GM20431 (cell line): ENCODE data around the gene CREB5.
"Not testable (repeated sequence)": the region's sequence is repeated elsewhere in the genome, so short reads cannot be mapped to it uniquely, and the experiment has no call there.

Source experiments
- in situ Hi-C: fragments of 300-500 bp; cut with MseI, MboI; formaldehyde crosslinking; loops from one replicate; pipeline ENCODE4 v1.15.0; 2020; ENCODE audit warnings: low sequenced_read_pairs; ENCODE audit not compliant: unreplicated experiment

Gene CREB5

DNA sequence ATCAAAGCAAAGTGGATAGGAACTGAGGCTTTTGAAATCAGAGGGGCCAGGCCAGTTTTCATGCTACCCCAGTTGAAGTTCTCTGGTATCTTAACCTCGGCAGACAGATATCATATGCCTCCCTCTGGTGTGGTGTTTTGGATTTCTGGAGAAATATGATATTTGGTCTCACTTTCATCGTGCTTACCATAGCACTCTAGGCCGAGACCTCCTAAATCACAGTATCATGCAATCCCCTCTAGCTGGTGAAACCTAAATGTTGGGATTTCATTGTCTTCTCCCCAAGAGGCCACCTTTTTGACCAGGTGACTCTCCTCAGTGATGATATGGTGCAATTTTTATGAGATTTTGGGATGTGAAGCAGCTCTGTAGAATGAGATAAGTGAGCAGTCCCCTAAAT lies 183.5 kb downstream of the CREB5 start:
- in situ Hi-C loops = no loop called here

DNA sequence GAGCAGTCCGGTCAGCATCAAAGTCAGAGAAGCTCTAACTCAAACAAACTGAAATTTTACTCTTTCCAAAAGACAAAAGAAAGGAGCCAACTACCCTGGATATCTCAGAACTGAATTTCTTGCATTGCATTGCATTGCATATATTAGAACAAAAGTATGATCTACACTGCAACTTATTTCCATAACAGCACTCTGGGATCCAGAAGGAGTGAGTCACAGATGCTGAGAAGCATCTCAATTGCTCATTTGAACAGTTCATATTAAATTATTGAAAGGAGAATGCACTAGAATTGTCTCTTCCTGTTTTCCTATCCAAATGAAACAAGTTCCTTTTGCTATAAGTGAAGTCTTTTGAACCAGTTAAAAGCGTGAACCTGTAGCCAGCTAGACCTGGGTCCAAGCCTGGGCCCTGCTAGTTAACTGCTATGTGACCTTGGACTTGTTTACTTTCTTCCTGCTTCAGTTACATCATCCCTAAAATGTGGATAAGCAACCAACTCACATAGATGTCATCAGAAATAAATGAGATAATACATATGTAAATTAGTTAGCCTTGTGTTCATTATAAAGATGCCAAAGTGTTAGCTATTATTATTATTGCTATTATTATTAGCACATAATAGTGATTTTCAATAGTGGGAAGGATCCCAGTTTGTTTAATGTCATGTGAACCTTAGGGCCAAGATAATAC lies 184.1 kb downstream of the CREB5 start:
- in situ Hi-C loops = no loop called here

DNA sequence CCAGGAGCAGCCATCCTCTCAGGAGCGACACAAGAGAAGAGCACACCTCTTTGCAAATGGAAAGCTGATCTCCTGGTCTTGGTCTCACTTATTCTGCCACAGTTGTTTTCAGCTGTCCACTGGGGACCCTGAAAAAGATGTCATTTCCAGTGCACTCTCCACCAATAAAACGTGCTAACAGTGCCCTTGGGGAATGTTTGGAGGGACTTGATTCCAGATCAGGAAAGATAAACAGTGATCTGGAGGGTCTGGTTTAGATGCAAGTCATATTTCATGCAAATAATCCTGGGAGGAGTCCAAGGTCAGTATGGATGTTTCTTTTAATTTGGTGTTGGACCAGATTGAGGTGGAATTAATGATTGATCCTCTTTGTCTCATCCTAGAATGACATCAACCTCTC lies 185.0 kb downstream of the CREB5 start:
- in situ Hi-C loops = no loop called here

DNA sequence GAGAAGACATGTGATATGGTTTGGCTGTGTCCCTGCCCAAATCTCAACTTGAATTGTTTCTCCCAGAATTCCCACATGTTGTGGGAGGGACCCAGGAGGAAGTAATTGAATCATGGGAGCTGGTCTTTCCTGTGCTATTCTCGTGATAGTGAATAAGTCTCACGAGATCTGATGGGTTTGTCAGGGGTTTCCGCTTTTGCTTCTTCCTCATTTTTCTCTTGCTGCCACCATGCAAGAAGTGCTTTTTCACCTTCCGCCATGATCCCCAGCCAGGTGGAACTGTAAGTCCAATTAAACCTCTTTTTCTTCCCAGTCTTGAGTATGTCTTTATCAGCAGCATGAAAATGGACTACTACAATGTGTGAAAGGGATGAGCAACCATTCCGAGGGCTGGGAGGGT lies 185.7 kb downstream of the CREB5 start:
- in situ Hi-C loops = not testable (repeated sequence)

DNA sequence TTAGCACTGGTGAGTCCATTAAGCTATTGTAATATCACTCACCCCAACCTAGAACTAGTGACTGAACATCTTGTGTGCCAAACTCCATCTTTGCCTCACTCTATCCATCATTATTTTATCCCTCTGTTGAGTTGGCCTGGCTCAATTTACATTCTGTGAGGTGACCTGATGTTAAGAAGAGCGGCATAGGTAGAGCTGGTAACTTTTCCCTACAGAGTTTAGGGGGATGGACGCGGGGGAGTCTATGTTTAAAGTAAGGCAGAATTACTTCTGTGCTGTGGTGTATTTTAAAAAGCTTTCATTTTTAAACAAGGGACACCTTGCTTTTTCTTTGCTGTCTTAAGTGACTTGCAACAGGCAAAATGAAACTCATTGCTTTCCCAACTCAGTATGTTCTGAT lies 186.3 kb downstream of the CREB5 start:
- in situ Hi-C loops = no loop called here

DNA sequence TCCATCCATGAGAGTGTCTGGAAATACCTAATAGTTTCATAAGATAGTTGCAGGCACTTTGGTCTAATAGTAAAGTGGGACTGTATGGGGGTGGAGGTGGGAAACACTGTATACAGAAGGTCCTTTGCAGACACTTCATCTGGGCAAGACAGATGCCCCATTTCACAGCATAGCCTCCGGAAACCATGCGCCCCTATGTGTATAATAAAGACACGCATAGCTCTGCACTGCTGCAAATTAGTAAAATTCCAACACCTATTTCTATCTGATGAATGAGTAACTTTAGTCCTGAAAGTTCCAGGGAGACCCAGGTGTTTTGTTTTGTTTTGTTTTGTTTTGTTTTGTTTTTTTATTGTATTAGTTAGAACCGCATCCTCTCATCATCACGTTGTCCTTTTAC lies 187.1 kb downstream of the CREB5 start:
- in situ Hi-C loops = no loop called here

DNA sequence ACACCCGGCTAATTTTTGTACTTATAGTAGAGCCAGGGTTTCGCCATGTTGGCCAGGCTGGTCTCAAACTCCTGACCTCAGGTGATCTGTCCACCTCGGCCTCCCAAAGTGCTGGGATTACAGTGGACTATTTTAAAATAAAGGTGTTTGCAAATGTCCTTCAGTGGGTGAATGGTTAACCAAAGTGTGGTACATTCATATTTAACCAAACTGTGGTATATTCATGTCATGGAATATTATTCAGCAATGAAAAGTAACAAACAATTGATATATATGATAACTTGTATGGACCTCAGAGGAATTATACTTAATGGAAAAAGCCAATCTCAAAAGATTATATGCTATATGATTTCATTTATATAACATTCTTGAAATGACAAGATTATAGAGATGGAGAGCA lies 190.0 kb downstream of the CREB5 start:
- in situ Hi-C loops = no loop called here

DNA sequence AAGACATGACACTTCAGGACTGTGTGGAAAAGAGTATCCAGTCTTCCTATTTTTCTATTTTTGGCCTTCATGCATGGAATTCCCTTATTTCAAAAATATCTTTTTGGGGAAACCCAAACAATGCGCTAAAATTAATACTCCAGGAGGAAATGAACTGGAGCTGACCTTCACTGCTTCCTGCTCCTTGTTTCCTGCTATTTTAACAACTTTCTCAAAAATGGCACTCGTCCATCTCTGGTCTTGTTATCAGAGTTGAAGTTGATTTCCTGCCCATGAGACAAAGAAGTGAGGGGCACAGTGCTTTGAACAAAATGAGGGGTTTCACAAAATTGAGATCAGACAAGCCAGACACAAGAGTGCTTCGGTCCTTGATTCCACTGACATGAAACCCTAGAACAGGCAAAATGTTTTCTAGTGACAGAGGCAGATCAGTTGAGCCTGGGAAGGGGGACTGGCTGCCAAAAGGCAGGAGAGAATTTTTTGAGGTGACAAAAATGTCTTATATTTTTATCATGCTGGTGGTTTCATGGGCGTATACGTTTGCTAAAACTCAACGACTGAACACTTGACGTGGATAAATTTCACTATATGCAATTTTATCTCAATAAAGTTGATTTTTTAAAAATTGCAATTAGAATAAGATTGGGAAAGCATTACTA lies 193.2 kb downstream of the CREB5 start:
- in situ Hi-C loops = no loop called here

DNA sequence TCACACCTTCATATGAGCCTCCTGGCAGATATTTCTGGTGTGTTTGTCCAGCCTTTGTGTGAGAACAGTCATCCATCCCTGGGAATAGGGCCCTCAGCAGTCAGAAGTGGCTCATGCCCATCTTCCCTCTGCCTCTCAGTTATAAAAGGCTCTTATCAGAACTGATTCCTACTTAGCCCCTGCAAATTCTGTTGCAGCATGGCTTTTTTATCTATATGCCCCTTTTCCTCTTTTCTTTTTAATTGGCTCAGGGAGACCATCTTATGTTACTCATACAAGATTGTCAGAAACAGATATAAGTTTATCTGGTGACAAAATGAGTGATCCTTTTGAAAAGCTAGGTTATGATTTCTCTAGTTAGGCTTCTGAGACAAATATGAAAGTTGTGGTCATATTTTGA lies 194.1 kb downstream of the CREB5 start:
- in situ Hi-C loops = no loop called here

DNA sequence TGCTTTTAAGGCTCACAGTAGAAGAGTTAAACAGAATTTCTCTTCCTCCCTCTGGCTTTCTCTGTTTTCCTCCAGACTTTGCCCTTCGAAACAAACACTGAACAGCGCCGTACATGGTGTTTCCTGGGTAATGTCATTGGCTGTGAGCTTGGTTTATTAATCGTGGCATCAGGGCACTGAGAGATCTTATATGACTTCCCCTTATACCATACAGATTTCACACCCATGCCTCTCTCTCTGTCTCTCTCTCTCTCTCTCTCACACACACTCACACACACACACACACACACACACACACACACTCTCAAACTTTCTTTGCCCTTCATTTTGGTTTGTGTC lies 195.5 kb downstream of the CREB5 start:
- in situ Hi-C loops = no loop called here

DNA sequence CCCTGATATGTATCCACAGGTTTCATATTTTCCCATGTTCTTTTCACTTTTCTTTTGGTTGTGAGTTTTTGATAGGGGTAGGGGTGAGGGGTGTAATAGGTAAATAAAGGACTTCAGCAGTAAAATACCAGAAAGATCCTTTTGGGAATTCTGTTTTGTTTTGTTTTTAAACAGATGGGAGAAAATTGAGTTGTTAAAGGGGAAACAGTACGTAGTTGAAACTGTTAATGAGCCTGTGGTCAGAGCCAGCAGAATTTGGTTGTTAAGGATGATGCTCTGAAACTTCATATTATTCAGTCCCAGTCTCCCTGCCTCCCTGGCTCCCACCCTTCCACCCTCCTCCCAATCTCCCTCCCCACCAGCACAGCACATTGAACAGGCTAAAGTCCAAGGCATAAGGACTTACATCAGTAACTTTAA lies 195.9 kb downstream of the CREB5 start:
- in situ Hi-C loops = no loop called here

DNA sequence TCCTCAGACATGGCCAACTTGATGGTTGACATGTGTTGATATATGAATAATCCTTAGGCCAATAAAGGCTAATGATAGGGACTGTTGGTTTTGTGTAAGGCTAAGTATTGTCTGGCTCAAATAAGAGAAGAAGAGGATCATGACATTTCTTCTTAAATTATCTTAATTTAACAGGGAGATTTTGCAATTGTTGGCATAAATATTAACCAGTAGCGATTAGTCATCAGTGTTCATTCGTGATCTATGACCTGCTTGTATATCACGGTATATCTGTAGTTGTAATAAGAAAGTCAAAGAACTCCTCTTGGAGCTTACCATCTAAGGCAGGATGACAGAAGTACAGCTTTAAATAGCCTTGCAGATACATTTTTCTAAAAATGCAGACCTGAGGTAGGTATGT lies 196.4 kb downstream of the CREB5 start:
- in situ Hi-C loops = no loop called here

DNA sequence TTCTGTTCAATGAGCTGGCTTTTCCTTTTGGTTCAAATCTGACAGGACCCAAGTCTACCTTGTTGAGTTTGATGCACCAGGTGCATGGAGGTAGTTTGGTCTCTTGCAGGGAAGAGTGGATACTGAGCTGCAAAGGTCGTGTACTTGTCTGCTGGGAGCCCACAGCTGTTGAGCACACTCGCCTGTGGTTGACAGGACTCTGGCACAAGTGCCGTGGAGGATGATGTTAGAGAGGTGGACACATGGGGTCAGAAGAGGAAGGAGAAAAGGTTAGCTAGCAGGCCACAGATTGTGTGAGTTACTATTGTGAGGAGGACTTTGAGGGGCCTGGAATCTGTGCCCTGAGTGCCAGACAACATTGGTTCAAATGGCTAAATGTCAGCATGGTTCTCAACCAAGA lies 197.3 kb downstream of the CREB5 start:
- in situ Hi-C loops = no loop called here

DNA sequence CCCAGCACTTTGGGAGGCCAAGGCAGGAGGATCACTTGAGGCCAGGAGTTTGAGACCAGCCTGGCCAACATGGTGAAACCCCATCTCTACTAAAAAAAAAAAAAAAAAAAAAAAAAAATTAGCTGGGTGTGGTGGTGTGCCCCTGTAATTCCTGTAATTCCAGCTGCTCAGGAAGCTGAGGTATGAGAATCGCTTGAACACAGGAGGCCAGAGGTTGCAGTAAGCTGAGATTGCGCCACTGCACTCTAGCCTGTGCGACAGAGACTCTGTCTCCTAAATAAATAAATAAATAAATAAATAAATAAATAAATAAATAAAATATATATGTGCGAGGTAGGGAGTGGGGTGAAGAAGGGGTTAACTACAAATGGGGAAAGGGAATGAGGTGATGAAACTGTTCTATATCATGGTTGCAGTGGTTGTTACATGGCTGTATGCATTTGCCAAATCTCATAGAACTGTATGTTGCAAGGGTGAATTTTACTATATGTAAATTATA lies 199.1 kb downstream of the CREB5 start:
- in situ Hi-C loops = not testable (repeated sequence)

DNA sequence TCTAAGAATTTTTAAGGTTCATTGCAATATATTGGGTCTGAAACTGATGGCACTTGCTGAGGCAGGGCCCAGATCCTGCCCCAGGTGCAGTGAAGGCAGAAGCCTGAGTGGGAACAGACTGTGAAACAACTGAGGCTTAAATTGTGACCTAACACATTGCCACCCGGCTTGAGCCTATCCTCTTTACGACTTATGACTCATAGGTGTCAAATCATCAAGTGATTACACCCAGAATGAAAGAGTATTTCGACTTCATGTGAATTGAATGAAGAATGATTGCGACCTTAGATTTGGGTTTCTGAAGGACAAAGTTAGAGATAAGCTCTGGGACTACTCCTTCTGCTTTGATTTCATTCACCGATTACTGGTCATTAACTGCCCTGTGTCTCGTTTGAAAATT lies 200.9 kb downstream of the CREB5 start:
- in situ Hi-C loops = no loop called here

DNA sequence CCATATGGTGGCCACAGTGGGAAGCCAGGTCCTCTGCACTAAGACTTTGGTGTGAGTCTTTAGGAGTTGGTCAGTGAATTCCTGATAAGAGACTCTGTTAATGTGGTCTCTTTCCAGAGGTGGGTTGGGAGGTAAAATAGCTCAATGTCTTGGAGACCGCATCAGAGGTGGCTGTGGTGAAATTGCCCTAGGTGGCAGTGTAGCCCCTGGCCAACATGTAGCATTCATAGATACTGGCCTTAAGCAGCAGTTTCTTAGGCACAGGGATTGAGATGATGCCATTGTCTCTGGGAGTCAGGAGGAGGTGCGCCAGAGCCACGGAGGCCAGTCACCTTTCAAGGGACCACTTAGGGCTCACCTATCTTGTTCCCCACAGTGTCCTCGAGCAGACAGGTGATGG lies 202.8 kb downstream of the CREB5 start:
- in situ Hi-C loops = no loop called here

DNA sequence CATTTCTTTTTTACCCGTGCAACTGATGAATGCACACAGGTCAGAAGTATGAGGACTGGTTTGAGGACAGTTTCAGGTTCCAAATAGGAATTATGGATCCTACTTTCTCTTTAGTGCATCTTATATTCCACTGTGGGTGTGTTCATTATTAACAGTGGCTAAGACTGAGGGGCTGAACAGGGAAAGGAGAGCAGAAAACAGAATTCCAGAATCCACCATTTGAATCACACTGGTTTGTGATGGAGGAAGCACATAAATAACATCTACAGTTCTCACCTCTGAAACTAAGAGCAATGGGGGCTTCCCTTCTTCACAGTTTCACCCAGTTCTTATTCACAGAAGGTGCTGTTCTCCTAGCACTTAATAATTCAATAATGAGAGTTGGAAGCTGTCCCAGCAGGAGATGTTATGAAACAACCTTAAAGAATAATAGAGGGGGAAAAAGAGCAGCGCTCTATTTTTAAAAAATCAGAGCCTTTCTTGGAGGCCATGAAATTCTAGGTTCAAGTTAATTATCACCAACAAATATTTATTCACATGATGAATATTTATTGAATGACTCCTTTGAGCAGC lies 205.1 kb downstream of the CREB5 start:
- in situ Hi-C loops = no loop called here

DNA sequence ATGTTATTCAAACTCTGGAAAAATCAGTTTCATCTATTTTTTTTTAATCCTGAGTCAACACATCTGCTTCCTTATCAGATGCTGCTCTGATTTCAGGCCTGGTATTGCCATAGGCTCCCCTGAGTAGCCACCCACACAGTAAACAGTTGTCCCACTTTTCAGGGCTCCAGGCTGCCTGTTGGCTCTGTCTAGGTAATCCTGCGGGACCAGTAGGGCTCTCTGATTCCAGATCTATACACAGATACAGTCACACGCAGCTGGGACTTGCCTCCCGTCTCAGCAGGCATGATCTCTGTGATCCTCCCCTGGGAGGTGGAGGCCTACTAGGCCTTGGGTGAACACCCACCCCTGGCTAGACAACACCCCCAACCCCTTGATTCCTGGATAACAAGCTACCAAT lies 206.1 kb downstream of the CREB5 start:
- in situ Hi-C loops = no loop called here

DNA sequence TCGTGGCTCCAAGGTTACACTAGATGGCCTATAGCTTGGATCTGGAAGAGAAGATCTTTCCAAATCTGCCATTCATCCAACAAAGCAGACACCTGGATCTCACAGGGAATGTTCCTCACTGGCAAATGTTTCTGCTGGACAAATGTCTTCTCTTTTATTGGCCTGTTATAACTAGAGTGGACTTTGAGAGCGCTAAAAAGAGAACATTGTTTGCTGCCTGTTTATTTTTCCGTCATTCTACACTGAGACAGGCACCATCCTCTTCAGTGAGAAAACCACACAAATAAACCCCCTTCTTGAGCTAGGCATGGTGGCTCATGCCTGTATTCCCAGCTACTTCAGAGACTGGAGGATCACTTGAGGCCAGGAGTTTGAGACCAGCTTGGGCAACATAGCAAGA lies 206.9 kb downstream of the CREB5 start:
- in situ Hi-C loops = no loop called here

DNA sequence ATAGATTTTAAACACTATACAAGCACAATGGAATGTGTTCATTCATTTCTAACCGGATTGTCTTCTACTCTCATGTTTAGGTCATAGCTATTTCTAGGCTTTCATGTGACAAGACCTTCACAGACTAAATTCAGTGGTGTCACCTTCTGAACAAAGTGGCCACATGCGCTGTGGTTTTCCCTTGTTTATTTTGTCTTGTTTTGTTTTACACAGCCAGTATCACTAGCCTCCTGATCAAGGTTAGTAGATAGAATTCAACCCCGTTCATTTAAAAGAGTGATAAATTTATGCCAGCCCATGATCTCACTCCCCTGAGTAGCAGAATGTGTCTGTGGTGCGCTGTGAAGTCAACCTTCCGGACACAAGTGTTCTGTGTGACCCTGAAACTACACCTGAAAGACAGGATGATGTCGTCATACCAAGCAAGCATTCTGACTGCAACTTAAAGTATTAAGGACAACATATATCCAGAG lies 209.1 kb downstream of the CREB5 start:
- in situ Hi-C loops = no loop called here

DNA sequence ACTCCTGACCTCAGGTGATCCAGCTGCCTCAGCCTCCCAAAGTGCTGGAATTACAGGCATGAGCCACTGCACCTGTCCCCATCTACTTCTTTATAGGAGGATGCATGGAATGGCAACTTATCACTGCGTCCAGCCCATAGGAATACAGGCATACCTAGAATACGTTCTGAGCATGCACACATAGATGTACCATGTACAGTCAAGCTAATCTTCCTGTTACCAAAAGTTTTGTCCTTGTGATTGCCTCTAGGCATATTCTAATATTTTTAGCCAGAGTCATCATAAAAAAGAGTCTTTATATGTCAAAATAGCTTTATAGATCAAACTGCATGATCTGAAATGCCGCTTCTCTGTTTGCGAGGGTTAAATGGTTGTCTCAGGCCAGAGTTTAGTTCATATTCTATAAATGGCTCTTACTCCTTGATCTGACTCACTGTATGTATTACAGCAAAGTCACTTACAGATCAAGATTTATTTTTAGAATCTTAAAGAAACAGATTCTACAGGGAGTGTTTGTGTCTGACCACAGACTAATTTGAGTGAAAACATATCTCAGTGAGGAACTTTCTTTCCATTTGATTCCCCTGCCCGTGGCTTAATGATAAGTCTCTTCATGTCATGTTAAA lies 210.9 kb downstream of the CREB5 start:
- in situ Hi-C loops = no loop called here
